ENCODE results near the gene CHORDC1.

GRCh38 chr11:90218606-90219005 lies 4.2 kb downstream of the CHORDC1 start:
- no peak for TF ChIP-seq POLR2A (IDR thresholded peaks at IDR 0.05; ENCODE audit: low read depth, low read length)
- no peak for TF ChIP-seq CTCF (IDR thresholded peaks at IDR 0.05; ENCODE audit: extremely low read depth in 1 of 2, insufficient read depth in 1 of 2, low read depth in 1 of 2, low read length in 2 of 2)
- TF ChIP-seq MYC (IDR thresholded peaks at IDR 0.05; ENCODE audit: low read depth, low read length): no peak
- TF ChIP-seq EZH2 (IDR thresholded peaks at IDR 0.05; ENCODE audit: borderline replicate concordance, low read depth, low read length, severe bottlenecking): no peak
- TF ChIP-seq MAX (IDR thresholded peaks at IDR 0.05; ENCODE audit: insufficient read depth, insufficient read length): no peak
- TF ChIP-seq GATA2 (IDR thresholded peaks at IDR 0.05; ENCODE audit: insufficient read depth, insufficient read length, low read depth, low read length): no peak
- TF ChIP-seq JUN (IDR thresholded peaks at IDR 0.05; ENCODE audit: borderline replicate concordance, insufficient read depth, insufficient read length, low read depth): no peak
- TF ChIP-seq FOS (IDR thresholded peaks at IDR 0.05; ENCODE audit: borderline replicate concordance, insufficient read depth, low read length): no peak
- no peak for TF ChIP-seq POLR2AphosphoS5 (IDR thresholded peaks at IDR 0.05; ENCODE audit: insufficient read depth, low read depth, low read length)

Measured in endothelial cell of umbilical vein (primary cell).